22Rv1 (cell line): ENCODE data around the gene TLX1.

Experiments used
- H3K27ac ChIP-seq: fragments of 450-650 bp; 2 replicates; pipeline ENCODE4 v1.5.1; 2017
- ZFX ChIP-seq: fragments of 450-650 bp; IDR thresholded peaks from 2 replicates; pipeline ENCODE4 v1.6.1; 2017; ENCODE audit warnings: antibody characterized with exemption, borderline replicate concordance
- TF ChIP-seq, protein P1 (sequence below): fragments of 450-650 bp; IDR thresholded peaks from 2 replicates; pipeline ENCODE4 v1.5.1; 2017; ENCODE audit warnings: mild to moderate bottlenecking

TLX1 gene

DNA sequence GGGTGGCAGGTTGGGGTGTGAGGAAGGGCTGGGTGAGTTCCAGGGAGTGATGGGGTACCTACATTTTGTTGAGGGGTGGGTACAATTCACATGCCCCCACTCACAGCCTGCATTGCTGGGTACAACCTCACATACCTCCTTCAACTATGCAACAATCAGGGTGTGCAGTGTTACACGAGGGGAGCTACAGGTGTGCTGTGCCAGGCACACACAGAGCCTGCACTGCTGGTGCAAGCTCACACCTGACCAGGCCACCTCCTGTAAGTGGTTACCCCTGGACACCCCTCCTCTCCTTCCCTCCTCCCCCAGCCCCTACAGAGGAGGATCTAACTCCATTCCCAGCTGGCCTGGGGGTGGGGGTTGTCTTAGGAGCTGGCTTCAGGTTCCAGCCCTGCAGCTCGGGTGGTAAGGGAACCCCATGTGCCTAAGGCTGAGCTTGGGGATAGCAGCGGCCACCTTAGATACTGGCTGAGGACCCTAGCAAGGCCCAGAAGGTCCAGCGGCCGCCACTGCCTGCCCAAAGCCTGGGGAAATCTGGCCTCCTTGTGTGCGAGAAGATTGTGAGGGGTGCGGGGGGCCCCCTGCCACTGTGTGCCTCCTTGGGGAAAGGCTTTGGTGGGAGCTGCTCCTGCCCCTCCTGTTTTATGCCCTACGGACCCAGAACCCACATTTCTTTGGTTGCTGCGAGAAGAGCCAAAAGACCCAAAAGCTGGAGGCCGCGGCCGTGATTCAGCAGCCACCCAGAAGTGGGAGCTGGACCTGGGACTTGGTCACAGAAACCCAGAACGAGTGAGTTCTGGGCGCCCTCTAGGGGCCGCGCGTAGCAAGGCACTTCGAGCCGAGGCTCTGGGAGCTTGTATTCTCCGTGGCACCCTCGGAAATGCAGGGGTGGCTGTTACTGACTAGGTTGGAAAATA, 10.8 kb downstream of the TLX1 start:
- TF ChIP-seq ZFX, result no peak
- TF ChIP-seq, protein P1, sequence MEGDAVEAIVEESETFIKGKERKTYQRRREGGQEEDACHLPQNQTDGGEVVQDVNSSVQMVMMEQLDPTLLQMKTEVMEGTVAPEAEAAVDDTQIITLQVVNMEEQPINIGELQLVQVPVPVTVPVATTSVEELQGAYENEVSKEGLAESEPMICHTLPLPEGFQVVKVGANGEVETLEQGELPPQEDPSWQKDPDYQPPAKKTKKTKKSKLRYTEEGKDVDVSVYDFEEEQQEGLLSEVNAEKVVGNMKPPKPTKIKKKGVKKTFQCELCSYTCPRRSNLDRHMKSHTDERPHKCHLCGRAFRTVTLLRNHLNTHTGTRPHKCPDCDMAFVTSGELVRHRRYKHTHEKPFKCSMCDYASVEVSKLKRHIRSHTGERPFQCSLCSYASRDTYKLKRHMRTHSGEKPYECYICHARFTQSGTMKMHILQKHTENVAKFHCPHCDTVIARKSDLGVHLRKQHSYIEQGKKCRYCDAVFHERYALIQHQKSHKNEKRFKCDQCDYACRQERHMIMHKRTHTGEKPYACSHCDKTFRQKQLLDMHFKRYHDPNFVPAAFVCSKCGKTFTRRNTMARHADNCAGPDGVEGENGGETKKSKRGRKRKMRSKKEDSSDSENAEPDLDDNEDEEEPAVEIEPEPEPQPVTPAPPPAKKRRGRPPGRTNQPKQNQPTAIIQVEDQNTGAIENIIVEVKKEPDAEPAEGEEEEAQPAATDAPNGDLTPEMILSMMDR, result peak; percentile 94
- peak overlapping the region; percentile 88 for H3K27ac ChIP-seq

- TF ChIP-seq ZFX, result no peak
- TF ChIP-seq, protein P1, result peak; percentile 48
Measured at GRCh38 chr10:101142533-101143344, 11.6 kb downstream of the TLX1 start.

DNA sequence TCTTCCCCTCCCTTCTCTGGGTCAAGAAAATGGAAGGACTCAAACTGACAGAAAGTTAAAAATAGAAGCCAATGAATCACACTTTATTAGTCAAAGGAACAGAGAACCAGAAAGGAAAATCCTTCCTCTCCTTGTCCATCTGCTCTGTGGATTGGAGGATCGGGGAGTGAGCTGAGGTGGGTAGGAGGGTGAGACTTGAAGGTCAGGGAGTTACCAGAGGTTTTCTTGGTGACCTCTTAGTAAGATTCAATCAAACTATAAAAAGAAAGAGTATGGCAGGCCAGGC, 12.2 kb downstream of the TLX1 start:
- TF ChIP-seq ZFX, result no peak
- TF ChIP-seq, protein P1, result no peak
- no peak overlapping the region for H3K27ac ChIP-seq

More at GRCh38 chr10:101142533-101143344, 11.6 kb downstream of the TLX1 start:
- H3K27ac ChIP-seq, result peak overlapping the region; percentile 88

GRCh38 chr10:101144053-101144452, 13.0 kb downstream of the TLX1 start:
- TF ChIP-seq, protein P1, result no peak
- TF ChIP-seq ZFX, result no peak

DNA sequence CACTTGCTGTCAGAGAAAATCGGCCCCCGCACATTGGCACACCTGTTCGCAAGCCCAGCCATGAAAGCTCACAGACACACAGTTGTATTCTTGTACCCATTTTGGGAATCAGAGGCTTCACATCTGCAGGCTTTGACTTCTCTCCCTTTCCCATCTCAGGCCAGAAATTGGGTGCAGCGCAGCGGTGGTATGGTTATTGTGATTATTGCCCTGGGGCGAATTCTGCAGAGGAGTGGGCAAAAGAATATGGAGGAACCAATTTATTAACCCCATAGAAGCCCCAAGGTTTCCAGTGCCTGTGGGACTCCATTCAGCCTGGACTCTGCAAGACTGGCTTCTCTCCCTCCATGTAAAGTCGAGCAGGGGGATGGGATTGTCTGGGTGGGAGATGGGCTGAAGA, 14.0 kb downstream of the TLX1 start:
- H3K27ac ChIP-seq, result no peak overlapping the region
- TF ChIP-seq, protein P1, result no peak
- TF ChIP-seq ZFX, result no peak

More at GRCh38 chr10:101144053-101144452, 13.0 kb downstream of the TLX1 start:
- no peak overlapping the region for H3K27ac ChIP-seq

GRCh38 chr10:101145750-101146391, 14.8 kb downstream of the TLX1 start:
- TF ChIP-seq ZFX, result no peak
- TF ChIP-seq, protein P1, result no peak
- no peak overlapping the region for H3K27ac ChIP-seq
